Measurements from ENCODE around the gene TMEM170A. TPM values are rescaled to one million over a fixed set of nuclear protein-coding genes. Genes with fewer than 3 reads are reported as not detected.

The TMEM170A gene
- total RNA-seq, 1 donor from 2014 or later: 46.4 TPM

DNA sequence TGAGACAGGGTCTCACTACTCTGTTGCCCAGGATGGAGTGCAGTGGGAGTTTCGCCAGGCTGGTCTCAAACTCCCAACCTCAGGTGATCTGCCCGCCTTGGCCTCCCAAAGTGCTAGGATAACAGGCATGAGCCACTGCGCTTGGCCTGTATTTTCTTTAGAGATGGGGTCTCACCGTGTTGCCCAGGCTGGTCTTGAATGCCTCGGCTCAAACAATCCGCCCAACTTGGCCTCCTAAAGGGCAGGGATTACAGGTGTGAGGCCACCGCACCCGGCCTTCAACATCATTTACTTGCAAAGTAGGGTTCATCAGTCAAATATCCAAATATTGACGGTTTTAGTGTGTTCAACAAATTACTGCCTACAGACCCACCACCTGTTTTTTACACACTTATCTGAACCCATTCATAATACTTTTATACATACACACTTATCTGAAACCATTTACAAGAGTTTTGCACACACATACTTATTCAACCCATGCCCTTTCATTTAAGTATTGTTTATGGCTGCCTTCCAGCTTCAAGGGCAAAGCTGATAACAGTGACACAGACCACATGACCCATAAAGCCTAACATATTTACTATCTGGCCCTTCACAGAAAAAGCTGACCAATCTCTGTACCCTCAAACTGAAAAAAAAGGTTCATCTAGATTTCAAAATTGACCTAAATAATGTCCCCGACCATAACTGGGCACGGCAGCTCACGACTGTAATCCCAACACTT is 11.9 kb downstream of the TMEM170A start:
- Mint-ChIP-seq H3K27me3 (no peaks in the 10 kb centered on the region), H3K4me3 (no peak overlapping the region), H3K4me1 (ENCODE audit: unreplicated experiment) (peaks cover 22% of the 10 kb centered on the region), H3K9me3 (no peaks in the 10 kb centered on the region), H3K27ac (peak overlapping the region; percentile 12), H3K36me3 (peaks cover 5% of the 10 kb centered on the region)
- DNase-seq (ENCODE audit: extremely low spot score, unreplicated experiment): no peak
- TF ChIP-seq, protein P1, sequence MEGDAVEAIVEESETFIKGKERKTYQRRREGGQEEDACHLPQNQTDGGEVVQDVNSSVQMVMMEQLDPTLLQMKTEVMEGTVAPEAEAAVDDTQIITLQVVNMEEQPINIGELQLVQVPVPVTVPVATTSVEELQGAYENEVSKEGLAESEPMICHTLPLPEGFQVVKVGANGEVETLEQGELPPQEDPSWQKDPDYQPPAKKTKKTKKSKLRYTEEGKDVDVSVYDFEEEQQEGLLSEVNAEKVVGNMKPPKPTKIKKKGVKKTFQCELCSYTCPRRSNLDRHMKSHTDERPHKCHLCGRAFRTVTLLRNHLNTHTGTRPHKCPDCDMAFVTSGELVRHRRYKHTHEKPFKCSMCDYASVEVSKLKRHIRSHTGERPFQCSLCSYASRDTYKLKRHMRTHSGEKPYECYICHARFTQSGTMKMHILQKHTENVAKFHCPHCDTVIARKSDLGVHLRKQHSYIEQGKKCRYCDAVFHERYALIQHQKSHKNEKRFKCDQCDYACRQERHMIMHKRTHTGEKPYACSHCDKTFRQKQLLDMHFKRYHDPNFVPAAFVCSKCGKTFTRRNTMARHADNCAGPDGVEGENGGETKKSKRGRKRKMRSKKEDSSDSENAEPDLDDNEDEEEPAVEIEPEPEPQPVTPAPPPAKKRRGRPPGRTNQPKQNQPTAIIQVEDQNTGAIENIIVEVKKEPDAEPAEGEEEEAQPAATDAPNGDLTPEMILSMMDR (conservative IDR thresholded peaks at IDR 0.05): no peak

DNA sequence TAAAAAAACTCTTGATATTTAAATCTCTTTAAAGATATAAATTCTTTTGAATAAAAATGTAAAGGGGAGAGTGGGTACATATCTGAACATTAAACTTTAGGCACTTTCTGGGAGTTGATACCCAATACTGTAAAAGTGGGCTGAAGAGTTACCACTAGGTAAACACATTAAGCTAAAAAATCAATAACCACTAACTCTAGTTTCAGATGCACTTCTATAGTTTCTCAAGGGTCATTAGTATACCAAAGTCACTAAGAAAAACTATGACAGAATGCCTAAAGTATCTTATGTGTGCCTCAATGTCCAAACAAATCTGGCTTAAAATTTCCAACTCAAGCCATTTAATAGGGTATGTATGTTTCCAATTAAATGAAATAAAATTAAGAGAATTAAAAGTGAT is 18.1 kb downstream of the TMEM170A start:
- DNase-seq (ENCODE audit: extremely low spot score, unreplicated experiment): no peak
- TF ChIP-seq, protein P1 (conservative IDR thresholded peaks at IDR 0.05): no peak
- Mint-ChIP-seq H3K27ac (no peak overlapping the region), H3K27me3 (no peaks in the 10 kb centered on the region), H3K36me3 (peaks cover 9% of the 10 kb centered on the region), H3K9me3 (no peaks in the 10 kb centered on the region), H3K4me3 (no peak overlapping the region), H3K4me1 (ENCODE audit: unreplicated experiment) (peaks cover 9% of the 10 kb centered on the region)

GRCh38 chr16:75445298-75445697 is 19.2 kb downstream of the TMEM170A start:
- Mint-ChIP-seq H3K27ac (no peak overlapping the region), H3K36me3 (peaks cover 9% of the 10 kb centered on the region), H3K4me1 (ENCODE audit: unreplicated experiment) (peaks cover 9% of the 10 kb centered on the region), H3K9me3 (no peaks in the 10 kb centered on the region), H3K27me3 (no peaks in the 10 kb centered on the region), H3K4me3 (no peak overlapping the region)
- no peak for DNase-seq (ENCODE audit: extremely low spot score, unreplicated experiment)
- TF ChIP-seq, protein P1 (conservative IDR thresholded peaks at IDR 0.05): no peak

GRCh38 chr16:75443298-75443697 is 21.2 kb downstream of the TMEM170A start:
- no peak for DNase-seq (ENCODE audit: extremely low spot score, unreplicated experiment)
- Mint-ChIP-seq H3K4me3 (no peak overlapping the region), H3K9me3 (no peaks in the 10 kb centered on the region), H3K27me3 (no peaks in the 10 kb centered on the region), H3K36me3 (peaks cover 4% of the 10 kb centered on the region), H3K27ac (peak overlapping the region; percentile 18), H3K4me1 (ENCODE audit: unreplicated experiment) (peaks cover 6% of the 10 kb centered on the region)
- TF ChIP-seq, protein P1 (conservative IDR thresholded peaks at IDR 0.05): no peak

DNA sequence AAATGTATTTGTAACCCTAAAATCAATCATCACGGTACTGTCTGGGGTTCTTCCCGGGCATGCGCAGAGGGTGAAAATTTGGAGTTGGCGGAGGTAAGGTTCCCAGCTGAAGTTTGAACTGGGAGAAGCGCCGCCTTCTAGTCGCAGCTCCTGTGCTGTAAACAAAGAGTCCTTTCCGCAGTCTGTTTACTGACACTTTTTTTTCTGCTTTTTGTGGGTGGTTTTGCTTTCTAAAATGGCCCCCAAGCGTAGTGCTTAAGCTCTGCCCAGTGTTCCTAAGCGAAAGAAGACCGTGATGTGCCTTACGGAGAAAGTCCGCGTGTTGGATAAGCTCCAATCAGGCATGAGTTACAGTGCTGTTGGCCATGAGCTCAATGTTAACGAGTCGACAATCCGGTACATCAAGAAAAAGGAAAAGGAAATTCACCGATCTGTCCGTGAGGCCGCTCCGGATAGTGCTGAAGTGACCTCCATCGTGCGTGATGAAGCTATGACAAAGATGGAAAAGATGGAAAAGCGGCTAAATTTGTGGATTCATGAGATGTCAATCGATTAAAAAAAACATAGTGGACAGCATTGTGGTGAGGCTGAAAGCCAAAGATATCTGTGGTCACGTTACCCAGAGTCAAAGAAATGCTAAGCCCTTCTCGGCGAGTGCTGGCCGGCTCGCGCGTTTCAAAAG is 30.6 kb downstream of the TMEM170A start:
- Mint-ChIP-seq H3K36me3 (peaks cover 8% of the 10 kb centered on the region), H3K9me3 (peaks cover 4% of the 10 kb centered on the region), H3K4me1 (ENCODE audit: unreplicated experiment) (peaks cover 13% of the 10 kb centered on the region), H3K4me3 (peak overlapping the region; percentile 89), H3K27me3 (no peaks in the 10 kb centered on the region), H3K27ac (peak overlapping the region; percentile 94)
- TF ChIP-seq, protein P1 (conservative IDR thresholded peaks at IDR 0.05): no peak
- DNase-seq (ENCODE audit: extremely low spot score, unreplicated experiment): no peak

Measured in type B pancreatic cell (in vitro differentiated cells).